HTERT RPE-1 (cell line): Measurements from ENCODE around the gene POLR1F.
"Not testable (repeated sequence)": the region's sequence is repeated elsewhere in the genome, so short reads cannot be mapped to it uniquely, and the experiment has no call there.

Source experiments
- in situ Hi-C: fragments of 300-500 bp; cut with MboI; formaldehyde crosslinking; loops from 4 replicates; pipeline ENCODE4 v1.14.3; 2020; ENCODE audit warnings: low sequenced_read_pairs

The POLR1F gene, protein sequence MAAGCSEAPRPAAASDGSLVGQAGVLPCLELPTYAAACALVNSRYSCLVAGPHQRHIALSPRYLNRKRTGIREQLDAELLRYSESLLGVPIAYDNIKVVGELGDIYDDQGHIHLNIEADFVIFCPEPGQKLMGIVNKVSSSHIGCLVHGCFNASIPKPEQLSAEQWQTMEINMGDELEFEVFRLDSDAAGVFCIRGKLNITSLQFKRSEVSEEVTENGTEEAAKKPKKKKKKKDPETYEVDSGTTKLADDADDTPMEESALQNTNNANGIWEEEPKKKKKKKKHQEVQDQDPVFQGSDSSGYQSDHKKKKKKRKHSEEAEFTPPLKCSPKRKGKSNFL

DNA sequence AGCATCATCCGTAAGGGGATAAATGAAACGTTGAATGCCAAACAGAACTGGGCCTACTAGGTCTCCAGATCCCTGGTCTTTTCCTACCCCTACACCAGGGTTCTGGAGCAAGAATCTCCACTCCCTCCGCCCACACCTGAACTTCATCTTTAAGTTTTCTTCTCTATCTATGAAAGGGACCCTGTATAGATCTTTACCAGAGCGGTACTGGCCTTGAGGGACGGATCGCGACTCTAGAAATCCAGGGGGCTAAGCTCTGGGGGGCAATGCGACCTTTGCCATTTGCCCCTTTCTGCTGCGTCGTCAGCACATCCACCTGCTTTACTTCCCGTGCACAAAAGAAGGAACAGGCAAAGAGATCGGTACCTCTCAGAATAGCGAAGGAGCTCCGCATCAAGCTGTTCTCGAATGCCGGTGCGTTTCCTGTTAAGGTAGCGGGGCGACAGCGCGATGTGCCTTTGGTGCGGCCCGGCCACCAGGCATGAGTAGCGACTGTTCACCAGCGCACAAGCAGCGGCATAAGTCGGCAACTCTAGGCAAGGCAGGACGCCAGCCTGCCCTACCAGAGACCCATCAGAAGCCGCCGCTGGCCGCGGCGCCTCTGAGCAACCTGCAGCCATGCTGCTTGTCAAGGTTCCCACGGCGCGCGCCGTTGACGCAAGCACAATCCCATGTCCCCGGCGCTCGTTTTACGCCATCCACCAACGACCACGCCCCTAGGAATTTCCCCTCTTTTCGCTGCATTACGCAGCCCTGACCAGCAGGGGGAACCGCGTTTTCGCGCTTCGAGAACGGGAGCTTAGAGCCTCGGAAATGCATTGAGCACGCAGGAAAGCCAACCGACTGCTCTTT, at the start of gene POLR1F:
Gene POLR1F (minus strand): TSS at position 641 of the 852 bp plus-strand sequence. CDS start 21 bp downstream, at position 620.
- in situ Hi-C loops: no loop called here

DNA sequence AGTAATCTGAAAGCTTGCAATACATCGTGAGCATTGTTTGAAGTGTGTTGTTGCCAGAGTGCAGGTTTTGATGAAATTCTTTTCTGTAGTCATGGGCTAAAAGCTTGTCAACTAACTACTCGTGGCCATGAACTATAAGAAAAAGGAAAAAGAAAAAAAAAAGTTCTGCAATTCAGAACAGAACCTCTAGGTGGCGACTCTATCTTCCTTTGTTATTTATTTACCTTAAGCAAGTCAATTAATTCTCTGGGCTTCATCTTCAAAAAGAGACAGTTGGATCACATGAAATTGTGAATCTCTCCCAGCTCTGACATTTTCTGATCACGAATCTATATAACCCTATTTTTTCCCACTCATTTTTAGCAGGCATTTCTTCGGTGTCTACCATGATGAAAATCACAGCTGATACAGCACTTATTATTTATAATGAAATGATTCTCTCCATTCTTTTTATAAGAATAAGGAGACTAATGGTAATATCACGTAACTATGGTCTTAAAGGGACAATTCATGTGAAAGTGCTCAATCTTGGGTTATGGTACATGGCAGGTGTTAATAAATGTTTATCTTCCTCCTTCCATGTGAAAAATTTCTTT, 45.8 kb upstream of the POLR1F start:
- in situ Hi-C loops: no loop called here

DNA sequence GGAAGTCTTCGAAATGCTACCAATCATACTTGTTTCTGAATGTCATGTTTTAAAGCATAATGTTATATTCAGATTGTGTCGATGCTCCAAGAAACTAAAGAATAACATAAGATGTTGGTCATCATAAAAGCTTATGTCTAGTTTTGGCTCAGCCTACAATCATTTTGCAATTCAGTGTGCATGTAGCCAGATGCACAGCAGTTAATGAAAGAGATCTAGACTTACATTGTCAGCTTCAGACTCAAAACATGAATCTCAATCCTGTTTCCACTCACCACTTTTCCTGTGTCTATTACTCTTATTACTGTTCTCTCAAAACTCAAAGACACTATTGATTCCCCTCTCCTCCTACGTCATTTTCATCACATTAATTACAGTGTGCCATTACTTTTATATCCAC, 43.2 kb upstream of the POLR1F start:
- in situ Hi-C loops: no loop called here

DNA sequence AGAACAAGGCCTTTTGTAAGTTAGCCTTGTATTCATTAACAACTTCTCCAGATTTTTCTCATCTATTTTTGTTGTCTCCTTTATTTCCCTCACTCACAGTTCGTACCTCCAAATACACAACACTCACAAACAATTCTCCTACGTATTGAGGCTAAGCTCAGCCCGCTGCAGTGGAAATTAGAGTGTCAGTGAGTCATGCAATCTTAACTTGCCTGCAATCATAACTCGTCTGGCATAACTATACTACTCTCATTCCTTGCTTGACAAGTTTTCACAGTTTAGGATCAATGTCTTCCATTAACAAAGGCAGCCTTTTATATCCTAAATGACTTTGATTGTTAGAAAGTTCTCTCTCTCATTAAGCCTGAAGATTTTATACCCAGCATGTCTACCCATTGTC, 40.8 kb upstream of the POLR1F start:
- in situ Hi-C loops: no loop called here

DNA sequence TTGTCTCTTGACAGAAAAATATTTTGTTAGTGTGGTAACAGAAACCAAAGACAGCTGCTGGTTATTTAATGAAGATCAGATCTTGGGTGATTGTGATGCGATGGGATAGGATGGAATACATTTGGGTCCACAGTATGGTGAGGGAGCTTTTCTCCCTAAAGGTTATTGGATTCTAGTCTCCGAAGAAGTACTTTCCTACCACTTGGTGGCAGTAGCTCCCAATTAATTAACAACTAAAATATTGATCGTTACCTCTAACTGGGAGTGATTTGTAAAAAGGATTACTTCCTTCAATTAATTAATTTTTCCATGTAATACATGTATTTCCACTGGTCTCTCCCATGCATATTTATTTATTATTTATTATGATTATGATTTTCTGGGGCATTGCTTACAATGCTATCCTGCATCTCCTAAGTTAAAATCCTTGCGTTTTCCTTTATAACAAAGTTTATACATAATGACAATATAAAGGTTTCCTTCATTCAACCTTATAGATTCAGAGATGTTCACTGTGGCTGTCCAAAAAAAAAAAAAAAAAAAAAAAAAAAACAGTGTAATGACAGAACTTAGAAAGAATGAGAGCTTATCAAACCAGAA, 39.0 kb upstream of the POLR1F start:
- in situ Hi-C loops: no loop called here

DNA sequence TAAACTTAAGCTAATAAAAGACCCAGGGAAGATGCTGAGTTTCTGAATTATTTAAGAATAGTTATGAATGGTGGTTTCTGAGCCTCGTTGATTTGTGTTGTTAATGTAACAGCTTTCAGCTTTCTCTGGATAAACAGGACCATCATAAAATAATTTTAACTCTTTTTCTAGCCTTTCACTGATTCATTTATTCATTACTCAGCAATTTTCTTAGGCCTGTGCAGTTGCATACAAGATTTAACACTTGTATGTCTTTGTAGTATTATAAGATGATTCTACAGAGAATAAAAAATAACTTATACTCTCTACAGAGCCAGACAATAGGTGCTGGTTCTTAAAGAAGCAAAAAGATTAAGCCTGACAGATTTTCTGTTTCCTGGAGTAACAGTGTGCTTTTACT, 35.2 kb upstream of the POLR1F start:
- in situ Hi-C loops: no loop called here

DNA sequence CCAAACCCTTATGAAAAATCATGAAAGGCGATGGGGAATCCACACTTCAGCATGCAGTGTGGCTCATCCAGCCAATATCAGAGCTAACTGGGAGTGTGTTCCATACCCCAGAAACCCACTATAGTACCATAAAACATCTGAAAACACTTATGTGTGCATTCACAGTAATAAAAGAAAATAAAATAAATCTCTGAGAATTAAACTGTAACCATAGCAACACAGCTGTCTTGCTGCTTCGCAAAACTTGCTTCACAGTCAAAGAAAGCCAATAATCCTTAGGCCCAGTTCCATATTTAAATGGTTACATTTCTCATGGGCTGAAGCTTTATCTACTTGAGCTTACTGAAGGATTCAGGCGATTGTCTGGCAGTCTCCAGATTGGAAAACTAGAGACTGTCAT, 19.9 kb upstream of the POLR1F start:
- in situ Hi-C loops: no loop called here

DNA sequence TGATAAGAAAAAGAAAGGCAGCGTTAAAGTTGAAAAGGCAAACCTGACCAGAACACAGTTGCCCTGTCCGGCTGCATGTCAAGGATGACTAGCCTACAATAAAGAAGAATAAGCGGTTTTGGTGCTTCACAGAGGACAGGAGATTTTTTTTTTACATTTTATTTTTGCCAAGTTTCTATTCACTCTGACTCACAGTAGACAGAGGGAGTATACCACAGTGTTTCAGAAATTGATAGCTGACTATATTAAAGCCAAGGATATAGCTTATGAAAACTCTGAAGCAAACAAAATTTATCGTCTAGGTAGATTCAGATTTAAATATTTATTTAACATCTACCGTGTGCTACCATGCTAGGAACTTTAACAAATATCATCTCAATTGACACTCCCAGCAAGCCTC, 16.9 kb upstream of the POLR1F start:
- in situ Hi-C loops: no loop called here

DNA sequence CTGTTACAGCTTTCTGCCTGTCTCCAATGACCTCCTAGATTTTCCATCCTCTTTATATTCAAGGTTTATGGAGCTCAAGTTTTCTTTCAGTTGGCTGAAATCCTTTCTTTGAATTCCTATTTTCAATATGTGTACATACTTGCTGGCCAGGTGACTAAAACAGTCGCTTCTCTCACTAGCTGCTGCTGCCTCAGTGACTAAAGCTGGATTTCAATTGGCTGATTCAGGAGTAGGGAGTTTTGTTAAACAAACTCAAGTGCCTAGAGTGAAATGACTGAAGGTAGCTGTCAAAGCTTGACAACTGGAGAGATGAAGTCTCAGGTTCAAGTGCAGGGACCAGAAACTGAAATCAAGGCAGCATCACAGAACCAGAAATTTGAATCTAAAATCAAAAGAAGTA, 6.7 kb upstream of the POLR1F start:
- in situ Hi-C loops: no loop called here

DNA sequence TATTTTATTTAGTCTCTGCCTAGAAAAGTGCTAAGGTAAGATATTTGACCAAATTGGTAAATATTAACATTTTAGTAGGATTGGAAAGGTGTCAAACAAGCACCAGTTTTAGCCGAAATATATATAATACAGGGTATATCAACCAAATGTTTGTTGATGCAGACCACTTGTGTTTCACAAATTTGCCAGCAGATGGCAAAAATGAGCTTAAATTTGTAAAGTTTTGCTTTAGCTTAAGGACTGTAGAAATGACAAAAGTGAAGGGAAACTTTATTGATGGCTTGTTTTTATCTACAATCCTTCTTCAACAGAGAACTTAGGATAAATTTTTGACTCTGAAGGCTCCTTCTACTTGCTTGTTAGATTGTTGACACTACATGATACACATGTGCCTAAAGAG, 4.8 kb upstream of the POLR1F start:
- in situ Hi-C loops: no loop called here

DNA sequence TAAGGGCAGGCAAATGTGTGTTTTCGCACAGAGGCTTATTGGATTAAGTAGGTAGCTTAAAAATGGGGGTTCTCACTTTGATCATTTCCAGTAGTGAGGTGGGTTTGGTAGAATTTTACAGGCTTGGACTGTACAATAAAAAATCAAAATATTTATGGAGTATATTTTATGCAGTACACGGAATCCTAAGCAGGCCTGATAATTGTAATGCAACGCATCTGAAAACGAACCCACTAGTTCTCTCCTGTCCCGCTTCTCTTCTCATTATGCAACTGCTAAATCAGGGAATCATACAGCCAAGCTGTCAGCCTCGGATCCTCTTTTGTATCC, 377 bp upstream of the POLR1F start:
- in situ Hi-C loops: no loop called here

DNA sequence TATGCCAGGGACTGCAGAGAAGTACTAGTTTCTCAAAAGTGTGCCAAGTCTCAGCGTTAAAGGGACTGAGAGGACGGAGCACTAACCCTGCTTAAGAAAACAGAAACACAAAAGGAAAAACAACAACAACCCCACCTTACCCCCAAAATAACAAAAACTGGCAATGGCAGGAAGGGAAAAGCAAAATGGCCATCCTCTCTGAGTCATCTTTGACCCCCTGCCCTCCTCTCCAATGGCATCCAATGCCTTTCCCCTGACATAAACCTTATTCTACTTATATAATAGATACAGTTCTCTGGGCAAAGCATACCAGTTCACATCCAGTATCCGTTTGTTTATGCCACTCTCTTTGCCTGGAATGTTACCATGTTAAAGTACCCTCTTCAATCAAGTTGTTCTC, 1.6 kb downstream of the POLR1F start:
- in situ Hi-C loops: no loop called here

DNA sequence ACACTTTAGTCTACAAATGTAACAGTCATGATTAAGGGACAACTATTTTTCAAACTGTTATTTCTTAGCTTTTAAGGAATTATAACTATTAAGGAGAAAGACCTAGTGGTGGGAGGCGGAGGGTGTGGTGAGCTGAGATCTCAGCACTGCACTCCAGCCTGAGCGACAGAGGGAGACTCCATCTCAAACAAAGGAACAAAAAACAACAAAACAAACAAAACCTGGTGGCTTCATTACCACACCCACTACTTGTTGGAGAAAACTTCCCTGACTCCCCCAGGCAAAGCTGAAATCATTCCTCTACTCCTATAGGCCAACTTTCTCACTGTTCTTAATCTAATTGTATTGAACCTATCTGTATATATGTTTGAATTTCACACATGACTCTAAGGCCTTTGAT, 3.2 kb downstream of the POLR1F start:
- in situ Hi-C loops: no loop called here

DNA sequence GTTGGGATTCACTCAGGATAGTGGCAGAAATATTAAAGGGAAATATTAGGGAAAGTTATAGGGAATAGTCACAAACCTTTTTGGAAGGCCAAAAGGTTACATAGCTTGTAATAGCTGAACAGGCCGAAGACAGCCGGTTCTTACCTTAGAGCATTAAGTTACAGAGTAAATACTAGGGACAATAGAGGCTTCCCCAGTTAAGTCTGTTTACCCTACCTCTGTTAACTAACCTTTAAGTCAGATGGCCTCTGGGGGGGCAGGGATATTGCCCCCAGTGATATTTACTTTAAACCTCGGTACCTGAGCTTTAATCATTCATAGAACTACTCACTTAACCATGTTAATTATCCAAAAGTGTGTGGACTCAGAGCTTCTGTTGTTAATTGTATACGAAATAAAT, 7.4 kb downstream of the POLR1F start:
- in situ Hi-C loops: no loop called here

DNA sequence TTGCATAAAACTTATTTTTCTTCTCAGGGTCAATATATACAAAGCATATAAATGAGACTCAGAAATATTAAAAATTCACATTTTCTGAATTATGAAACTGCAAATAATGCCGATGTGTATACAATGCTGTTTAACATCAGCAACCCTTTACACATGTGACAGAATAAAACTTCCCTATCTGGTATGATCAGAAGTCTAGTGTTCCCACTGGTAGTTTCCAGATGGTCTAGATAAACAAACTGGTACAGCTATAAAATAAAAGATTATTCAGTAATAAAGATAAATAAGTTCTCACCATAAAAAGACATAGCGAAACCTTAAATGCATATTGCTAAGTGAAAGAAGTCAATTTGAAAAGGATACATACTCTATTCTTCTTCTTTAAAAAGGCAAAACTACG, 7.9 kb downstream of the POLR1F start:
- in situ Hi-C loops: no loop called here

DNA sequence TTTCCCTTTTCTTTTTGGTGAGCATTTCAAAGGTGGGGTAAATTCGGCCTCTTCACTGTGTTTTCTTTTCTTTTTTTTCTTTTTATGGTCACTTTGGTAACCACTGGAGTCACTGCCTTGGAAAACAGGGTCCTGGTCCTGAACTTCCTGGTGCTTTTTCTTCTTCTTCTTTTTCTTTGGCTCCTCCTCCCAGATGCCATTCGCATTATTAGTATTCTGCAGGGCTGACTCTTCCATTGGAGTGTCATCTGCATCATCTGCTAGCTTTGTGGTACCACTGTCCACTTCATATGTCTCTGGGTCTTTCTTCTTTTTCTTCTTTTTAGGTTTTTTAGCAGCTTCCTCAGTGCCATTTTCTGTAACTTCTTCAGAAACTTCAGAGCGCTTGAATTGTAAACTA, 10.5 kb downstream of the POLR1F start:
- in situ Hi-C loops: no loop called here

DNA sequence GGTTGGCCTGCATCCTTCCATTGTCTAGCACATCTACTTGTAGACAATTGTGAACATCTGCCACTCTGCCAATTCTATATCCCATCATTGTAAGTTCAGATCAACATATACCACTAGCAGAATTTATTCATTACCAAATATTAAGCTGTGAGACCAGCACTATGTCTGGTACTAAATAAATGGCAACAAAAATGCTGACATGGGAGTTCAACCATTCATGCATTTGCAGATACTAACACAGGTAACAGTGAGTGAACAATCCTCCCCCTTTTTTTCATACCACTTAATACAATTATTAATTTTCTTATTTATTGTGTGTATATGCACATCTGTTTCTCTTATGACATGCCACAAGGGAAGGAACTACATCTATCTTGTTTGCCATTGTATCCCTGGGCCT, 11.9 kb downstream of the POLR1F start:
- in situ Hi-C loops: no loop called here

DNA sequence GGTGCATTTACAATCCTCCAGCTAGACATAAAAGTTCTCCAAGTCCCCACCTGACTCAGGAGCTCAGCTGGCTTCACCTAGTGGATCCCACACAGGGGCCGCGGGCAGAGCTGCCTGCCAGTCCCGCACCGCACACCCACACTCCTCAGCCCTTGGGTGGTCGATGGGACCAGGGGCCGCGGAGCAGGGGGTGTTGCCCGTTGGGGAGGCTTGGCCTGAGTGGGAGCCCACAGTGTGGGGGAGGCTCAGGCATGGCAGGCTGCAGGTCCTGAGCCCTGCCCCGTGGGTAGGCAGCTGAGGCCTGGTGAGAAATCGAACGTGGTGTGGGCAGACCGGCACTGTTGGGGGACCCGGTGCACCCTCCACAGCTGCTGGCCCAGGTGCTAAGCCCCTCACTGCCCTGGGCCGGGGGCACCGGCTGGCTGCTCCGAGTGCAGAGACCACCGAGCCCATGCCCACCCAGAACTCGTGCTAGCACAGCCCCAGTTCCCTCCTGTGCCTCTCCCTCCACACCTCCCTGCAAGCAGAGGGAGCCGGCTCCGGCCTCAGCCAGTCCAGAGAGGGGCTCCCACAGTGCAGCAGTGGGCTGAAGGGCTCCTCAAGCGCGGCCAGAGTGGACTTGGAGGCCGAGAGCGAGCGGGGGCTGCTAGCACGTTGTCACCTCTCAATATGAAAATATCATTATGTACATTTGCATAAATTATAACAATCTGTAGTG, 16.6 kb downstream of the POLR1F start:
- in situ Hi-C loops: no loop called here

DNA sequence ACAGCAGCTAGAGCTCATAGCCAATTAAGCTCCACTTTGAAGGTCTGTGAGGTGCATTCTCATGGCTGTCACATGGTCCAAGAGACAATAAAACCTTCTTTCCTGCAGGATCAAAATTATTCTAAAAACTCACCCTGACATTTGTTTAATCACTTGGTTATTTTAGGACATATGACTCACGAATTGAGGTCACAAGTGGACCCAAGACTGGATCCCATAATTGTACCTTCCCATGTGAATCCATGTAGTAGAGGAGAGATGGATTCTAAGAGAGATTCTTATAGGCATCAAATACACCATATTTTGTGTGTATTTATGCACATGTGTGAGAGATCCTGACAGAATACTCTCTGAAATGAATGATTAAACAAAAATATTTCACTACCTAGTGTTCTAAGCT, 18.1 kb downstream of the POLR1F start:
- in situ Hi-C loops: no loop called here

DNA sequence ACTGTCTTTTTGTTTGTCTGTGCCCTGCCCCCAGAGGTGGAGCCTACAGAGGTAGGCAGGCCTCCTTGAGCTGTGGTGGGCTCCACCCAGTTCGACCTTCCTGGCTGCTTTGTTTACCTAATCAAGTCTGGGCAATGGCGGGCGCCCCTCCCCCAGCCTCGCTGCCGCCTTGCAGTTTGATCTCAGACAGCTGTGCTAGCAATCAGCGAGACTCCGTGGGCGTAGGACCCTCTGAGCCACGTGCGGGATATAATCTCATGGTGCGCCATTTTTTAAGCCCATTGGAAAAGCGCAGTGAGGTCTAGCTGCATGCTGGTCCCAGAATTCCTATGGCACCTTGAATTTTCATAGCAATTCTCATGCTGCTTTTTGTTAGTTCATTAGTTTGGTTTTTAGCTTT, 19.7 kb downstream of the POLR1F start:
- in situ Hi-C loops: not testable (repeated sequence)

DNA sequence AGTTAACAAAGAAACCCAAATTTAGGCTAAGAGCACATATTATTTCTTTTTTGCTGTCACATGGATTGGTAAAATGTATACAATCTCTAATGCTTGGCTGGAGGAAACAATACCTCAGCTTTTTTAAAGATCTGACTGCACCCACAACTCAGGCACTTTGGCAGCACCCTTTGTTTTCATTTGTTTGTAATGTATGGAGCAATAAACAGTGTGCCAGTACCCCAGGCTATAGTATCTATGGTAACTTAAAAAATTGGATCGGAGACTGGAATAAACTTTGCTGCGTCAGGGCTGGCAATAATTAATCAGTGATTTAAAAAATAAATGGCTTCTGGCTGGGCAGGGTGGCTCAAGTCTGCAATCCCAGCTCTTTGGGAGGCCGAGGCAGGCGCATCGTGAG, 27.2 kb downstream of the POLR1F start:
- in situ Hi-C loops: no loop called here
